Aorta (tissue), 5 donors: ENCODE measurements around the gene VASP. TPM values are rescaled to one million over a fixed set of nuclear protein-coding genes. Genes with fewer than 3 reads are reported as not detected.

Experiments used
- ATAC-seq: fragments of 200-7000 bp; cut with Tn5 transposase; one replicate; pipeline ENCODE4 v1.9.1; 2022; ENCODE audit warnings: moderate library complexity; ENCODE audit not compliant: low FRiP score
- DNase-seq, 2 donors: peaks; one replicate each; pipeline ENCODE4 v3.0.0-alpha.2; 2020
- H3K27ac ChIP-seq, 2 donors: one replicate each; pipeline ENCODE4 v1.5.1; 2013; ENCODE audit warnings: low read length in 2 of 2, mild to moderate bottlenecking in 2 of 2, moderate library complexity in 2 of 2, control low read depth in 1 of 2, inconsistent platforms in 1 of 2, low read depth in 1 of 2
- H3K27me3 ChIP-seq, 2 donors: one replicate each; pipeline ENCODE4 v1.6.1; 2013; ENCODE audit warnings: control low read depth in 1 of 2, low read length in 1 of 2, mild to moderate bottlenecking in 1 of 2, moderate library complexity in 1 of 2; ENCODE audit not compliant: insufficient read depth in 2 of 2, control insufficient read depth in 1 of 2
- H3K36me3 ChIP-seq, 2 donors: one replicate each; pipeline ENCODE4 v1.6.1; 2013; ENCODE audit warnings: control low read depth in 1 of 2, low read length in 1 of 2, mild to moderate bottlenecking in 1 of 2; ENCODE audit not compliant: insufficient read depth in 2 of 2, control insufficient read depth in 1 of 2
- H3K4me1 ChIP-seq, 2 donors: one replicate each; pipeline ENCODE4 v1.6.1; 2013; ENCODE audit warnings: low read length in 2 of 2, control low read depth in 1 of 2, mild to moderate bottlenecking in 1 of 2, moderate library complexity in 1 of 2; ENCODE audit not compliant: insufficient read depth in 2 of 2, control insufficient read depth in 1 of 2
- H3K4me3 ChIP-seq, 2 donors: one replicate each; pipeline ENCODE4 v1.5.1; 2013; ENCODE audit warnings: low read length in 2 of 2, control low read depth in 1 of 2, mild to moderate bottlenecking in 1 of 2
- H3K9me3 ChIP-seq: one replicate; pipeline ENCODE4 v1.6.1; 2013; ENCODE audit warnings: mild to moderate bottlenecking, low read length; ENCODE audit not compliant: control insufficient read depth
- WGBS, 2 donors: extraction: QIAGEN DNeasy Blood & Tissue Kit; methylation state at CpG; one replicate each; pipeline ENCODE4 v1.1.7; 2013; 5-methylcytosine and 5-hydroxymethylcytosine counted together
- intact Hi-C, 2 donors: fragments of 100-400 bp; cut with DNase I; formaldehyde crosslinking; loops; one replicate each; pipeline versions ENCODE4 v1.14.2 to v1.15.0; 2022
- polyA plus RNA-seq, 2 donors: library from polyadenylated mRNA; stranded (reverse); fragments of 200-250 nt; gene quantifications; one replicate each; pipeline ENCODE4 v1.2.3, GENCODE V29; 2013
- total RNA-seq, 2 donors: library from RNA; stranded (reverse); fragmentation: NEBNext Ultra II Directional; extraction: Animal tissue kit (Norgen Biotek cat#: 25700); gene quantifications; one replicate each; pipeline ENCODE4 v1.2.1, GENCODE V29; 2021
- donor health status: healthy with polysubstance abuse.
- donor health status: Bipolar disorder and iron deficiency.
- donor health status: DM: no; HTN: no; CAD: no.
- donor health status: DM: no; HTN: no; CAD: no.
- donor health status: DM: yes; HTN: yes; CAD: no.

The VASP gene
- total and polyA plus RNA-seq, 4 donors = 56.0 to 192 (median 91.2) TPM

DNA sequence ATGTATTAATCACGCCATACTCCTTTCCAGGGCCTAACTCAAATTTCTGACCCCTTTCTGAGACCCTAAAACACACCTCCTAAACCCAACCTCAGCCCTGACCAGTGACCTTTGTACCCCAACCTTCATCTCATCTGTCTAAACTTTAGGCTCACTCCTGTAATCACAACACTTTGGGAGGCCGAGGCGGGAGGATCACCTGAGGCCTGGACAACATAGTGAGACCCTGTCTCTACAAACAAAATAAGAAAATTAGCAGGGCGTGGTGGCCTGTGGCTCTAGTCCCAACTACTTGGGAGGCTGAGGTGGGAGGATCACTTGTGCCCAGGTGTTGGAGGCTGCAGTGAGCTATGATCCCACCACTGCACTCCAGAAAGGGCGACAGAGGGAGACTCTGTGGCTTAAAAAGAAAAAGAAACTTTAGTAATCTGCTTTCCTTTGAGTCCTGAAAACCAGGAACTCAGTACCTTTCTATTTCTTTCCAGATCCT is 15.1 kb upstream of the VASP start:
- Histone ChIP-seq H3K4me1 (no peaks in the 10 kb centered on the region), H3K27ac (no peak overlapping the region), H3K9me3 (no peaks in the 10 kb centered on the region), H3K36me3 (no peaks in the 10 kb centered on the region), H3K27me3 (no peaks in the 10 kb centered on the region), H3K4me3 (no peak overlapping the region)
- DNase-seq (no peak), ATAC-seq (no peak)
- intact Hi-C loops = no loop called here
- 93 to 94% methylated on average over 5 of the region's 5 CpGs for WGBS, 2 donors

DNA sequence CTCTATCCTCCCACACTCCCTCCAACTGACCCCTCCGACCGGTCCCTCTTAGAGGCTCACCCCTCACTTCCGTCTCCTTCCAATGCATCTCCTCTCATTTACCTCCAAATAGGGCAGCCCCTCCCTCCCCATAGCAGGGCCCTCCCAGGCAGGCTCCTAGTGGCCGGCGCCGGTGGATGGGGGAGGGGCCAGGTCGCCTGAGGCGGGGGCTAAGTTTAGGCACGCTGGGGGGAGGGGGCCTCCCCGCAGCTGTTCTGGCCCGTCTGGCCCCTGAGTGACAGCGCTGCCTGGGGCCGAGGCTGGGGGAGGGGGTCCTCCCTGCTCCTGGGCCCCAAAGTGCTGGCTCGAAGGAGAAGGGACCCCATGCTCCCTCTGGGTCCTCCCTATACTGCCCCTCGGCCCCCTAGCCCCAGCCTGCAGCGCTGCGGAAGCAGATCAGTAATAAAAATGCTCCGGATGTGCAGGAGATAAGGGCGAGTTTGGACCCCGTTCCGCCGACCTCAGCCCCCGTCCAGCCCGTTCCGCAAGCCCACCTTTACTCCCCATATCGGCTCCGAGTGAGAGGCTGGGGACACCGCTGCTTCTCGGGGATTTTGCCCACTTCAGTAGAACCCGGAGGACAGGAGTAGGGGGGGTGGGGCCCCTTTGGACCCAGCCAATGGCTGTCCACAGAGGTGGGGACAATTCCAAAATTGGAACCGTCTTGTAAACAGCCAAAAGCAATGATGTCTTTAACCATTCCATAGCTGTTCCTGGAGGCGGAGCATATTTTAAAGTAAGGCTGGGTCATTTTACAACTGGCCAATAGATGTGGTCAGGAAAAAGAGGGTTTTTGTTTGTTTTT is 14.4 kb upstream of the VASP start:
- H3K4me3 ChIP-seq = peak overlapping the region; percentile 35 to 43
- DNase-seq (no peak), ATAC-seq (peak; percentile 61)
- intact Hi-C loops = no loop called here
- H3K27me3 ChIP-seq = no peaks in the 10 kb centered on the region
- 2 to 3% methylated on average over 31 to 32 of the region's 32 CpGs for WGBS, 2 donors
- no peaks in the 10 kb centered on the region for H3K4me1 ChIP-seq
- H3K36me3 ChIP-seq = no peaks in the 10 kb centered on the region
- no peak overlapping the region for H3K27ac ChIP-seq
- no peaks in the 10 kb centered on the region for H3K9me3 ChIP-seq

DNA sequence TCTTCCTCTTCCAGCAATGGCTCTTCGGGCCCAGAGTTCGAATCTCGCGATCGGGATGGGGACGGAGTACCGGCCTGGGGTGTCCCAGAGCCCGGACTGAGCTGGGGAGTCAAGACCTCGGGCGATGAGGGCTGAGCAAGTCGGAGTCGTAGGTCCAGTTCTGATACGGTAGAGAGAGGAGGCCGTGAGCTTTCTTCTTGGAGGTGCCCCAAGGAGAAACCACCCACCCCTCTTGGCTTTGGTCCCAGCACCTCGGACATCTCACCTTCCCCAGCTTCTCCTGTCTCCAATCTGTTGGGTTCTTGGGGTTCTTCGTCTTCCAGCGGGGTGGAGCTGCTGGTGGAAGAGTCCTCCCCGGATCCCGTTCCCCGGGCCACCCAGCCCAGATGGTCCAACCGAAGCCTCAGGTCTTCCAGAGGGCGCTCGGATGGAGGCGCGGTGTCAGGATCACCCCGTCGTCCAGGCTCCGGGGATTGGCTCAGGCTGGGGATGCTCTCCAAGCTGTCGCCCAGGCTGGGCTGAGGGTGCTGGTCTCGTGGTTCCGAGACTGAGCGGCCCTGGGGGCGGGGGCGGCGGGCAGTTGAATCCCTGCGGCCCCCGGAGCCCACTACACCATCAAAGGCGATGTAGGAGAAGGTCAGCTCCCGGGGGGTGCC is 12.9 kb upstream of the VASP start:
- intact Hi-C loops = no loop called here
- Histone ChIP-seq H3K36me3 (no peaks in the 10 kb centered on the region), H3K4me3 (no peak overlapping the region), H3K27ac (no peak overlapping the region), H3K27me3 (no peaks in the 10 kb centered on the region), H3K4me1 (no peaks in the 10 kb centered on the region), H3K9me3 (no peaks in the 10 kb centered on the region)
- ATAC-seq (no peak), DNase-seq (no peak)
- 94 to 95% methylated on average over 39 of the region's 39 CpGs for whole genome bisulfite sequencing, 2 donors

DNA sequence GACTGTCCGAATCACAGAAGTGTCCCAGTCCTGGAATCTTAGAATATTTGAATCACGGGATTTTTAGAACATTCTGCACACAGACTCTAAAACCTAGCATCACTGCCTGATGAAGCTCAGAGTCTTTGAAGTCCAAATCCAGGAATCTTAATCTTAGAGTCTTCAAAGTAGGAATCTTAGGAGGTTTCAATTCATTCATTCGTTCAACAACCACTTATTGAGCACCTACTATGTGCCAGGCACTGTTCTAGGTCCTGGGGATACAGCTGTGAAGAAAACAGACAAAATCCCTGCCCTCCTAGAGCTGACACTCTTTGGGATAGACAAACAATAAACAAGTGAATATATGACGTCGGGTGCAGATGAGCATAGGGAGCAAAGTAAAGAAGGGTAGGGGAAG is 12.1 kb upstream of the VASP start:
- no peak overlapping the region for H3K27ac ChIP-seq
- no peaks in the 10 kb centered on the region for H3K4me1 ChIP-seq
- H3K4me3 ChIP-seq = no peak overlapping the region
- intact Hi-C loops = no loop called here
- DNase-seq = no peak
- 84 to 85% methylated on average over 5 of the region's 5 CpGs for WGBS, 2 donors
- no peaks in the 10 kb centered on the region for H3K27me3 ChIP-seq
- no peaks in the 10 kb centered on the region for H3K9me3 ChIP-seq
- H3K36me3 ChIP-seq = no peaks in the 10 kb centered on the region
- ATAC-seq = no peak

DNA sequence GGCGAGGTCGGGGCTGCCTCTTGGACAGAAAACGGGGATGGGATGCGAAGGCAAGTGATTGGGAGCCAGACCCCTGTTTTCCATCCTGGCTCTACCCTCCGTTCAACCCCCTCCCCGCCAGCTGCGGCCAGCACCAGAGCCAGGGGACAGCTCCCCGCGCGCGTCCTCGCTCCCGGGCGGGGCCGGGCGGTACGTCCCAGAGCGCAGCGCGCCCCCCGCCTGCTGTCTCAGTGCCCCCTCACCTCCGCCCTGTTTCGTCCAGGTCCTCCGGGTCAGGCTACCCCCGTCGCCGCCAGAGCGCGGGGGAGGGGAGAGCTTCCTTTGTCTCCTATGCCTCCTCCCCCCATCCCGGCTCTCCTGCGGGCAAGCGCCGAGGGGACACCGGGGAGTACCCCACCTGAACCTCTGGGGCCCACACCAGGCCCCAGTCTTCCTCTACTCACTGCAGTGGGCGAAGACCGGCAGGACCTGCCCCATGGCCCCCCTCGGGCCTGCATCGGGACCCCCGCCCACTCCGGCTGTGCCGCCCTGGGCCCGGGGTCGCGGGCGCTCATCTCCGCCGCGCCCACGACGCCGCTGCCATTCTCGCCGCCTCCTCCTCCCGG is 10.8 kb upstream of the VASP start:
- Histone ChIP-seq H3K9me3 (no peaks in the 10 kb centered on the region), H3K36me3 (no peaks in the 10 kb centered on the region), H3K4me3 (peak overlapping the region; percentile 40 to 56), H3K4me1 (no peaks in the 10 kb centered on the region), H3K27ac (no peak overlapping the region), H3K27me3 (no peaks in the 10 kb centered on the region)
- peak in 1 of 2 donors; percentile 85 for DNase-seq
- peak; percentile 24 for ATAC-seq
- intact Hi-C loops = no loop called here
- 1% methylated on average over 40 to 54 of the region's 54 CpGs for WGBS, 2 donors

DNA sequence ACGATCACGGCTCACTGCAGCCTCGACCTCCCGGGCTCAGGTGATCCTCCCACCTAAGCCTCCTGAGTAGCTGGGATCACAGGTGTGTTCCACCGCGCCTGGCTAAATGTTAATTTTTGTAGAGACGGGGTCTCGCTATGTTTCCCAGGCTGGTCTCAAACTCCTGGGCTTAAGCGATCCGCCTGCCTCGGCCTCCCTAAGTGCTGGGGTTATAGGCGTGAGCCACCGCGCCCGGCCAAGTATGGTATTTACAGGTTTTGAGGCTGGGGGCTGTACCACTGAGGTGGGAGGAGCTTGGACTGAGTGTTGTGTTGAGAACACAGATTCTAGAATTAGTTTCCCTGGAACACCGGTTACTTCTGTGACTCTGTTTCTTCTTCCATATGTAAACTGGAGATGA is 9.5 kb upstream of the VASP start:
- no peaks in the 10 kb centered on the region for H3K4me1 ChIP-seq
- no peaks in the 10 kb centered on the region for H3K9me3 ChIP-seq
- DNase-seq (no peak), ATAC-seq (no peak)
- 17 to 23% methylated on average over 16 of the region's 16 CpGs for WGBS, 2 donors
- no peaks in the 10 kb centered on the region for H3K27me3 ChIP-seq
- no peak overlapping the region for H3K27ac ChIP-seq
- intact Hi-C loops = no loop called here
- no peak overlapping the region for H3K4me3 ChIP-seq
- no peaks in the 10 kb centered on the region for H3K36me3 ChIP-seq

DNA sequence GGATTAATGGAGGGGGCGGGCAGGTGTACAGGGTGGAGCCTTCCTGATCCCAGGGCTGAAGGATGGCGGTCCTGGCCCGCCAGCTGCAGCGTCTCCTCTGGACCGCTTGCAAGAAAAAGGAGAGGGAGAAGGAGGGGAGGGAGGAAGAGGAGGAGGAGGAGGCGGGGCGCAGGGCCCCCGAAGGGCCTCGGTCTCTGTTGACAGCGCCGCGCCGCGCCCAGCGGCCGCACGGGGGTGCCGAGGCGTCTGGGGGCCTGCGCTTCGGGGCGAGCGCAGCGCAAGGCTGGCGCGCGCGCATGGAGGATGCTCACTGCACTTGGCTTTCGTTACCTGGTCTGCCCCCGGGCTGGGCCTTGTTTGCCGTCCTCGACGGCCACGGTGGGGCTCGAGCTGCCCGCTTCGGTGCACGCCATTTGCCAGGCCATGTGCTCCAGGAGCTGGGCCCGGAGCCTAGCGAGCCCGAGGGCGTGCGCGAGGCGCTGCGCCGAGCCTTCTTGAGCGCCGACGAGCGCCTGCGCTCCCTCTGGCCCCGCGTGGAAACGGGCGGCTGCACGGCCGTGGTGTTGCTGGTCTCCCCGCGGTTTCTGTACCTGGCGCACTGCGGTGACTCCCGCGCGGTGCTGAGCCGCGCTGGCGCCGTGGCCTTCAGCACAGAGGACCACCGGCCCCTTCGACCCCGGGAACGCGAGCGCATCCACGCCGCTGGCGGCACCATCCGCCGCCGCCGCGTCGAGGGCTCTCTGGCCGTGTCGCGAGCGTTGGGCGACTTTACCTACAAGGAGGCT is 8.7 kb upstream of the VASP start, which contains the start of gene PPM1N:
TSS of gene PPM1N (plus strand) at position 33 of the 785 bp plus-strand sequence. CDS start at position 63, 30 bp downstream.
- ATAC-seq = no peak
- H3K27ac ChIP-seq = no peak within 1 kb of the TSS
- DNase-seq = no peak
- H3K4me1 ChIP-seq = no peaks in the 10 kb centered on the region
- intact Hi-C loops = no loop called here
- 2% methylated on average over 76 to 89 of the region's 89 CpGs for WGBS, 2 donors
- no peak within 1 kb of the TSS for H3K4me3 ChIP-seq
- H3K9me3 ChIP-seq = no peaks in the 10 kb centered on the region
- H3K36me3 ChIP-seq = no peaks in the 10 kb centered on the region
- no peaks in the 10 kb centered on the region for H3K27me3 ChIP-seq
